DMS114 treated with DMSO at 0.1 percent for 48 hours (cell line): ENCODE data around the gene ZNF121.
"Not testable (repeated sequence)": the region's sequence is repeated elsewhere in the genome, so short reads cannot be mapped to it uniquely, and the experiment has no call there.

Experiments
- DNase-seq: peaks from one replicate; lab custom pipeline; 2025; ENCODE audit not compliant: unreplicated experiment; lab: John Stamatoyannopoulos, UW

Gene ZNF121

DNA sequence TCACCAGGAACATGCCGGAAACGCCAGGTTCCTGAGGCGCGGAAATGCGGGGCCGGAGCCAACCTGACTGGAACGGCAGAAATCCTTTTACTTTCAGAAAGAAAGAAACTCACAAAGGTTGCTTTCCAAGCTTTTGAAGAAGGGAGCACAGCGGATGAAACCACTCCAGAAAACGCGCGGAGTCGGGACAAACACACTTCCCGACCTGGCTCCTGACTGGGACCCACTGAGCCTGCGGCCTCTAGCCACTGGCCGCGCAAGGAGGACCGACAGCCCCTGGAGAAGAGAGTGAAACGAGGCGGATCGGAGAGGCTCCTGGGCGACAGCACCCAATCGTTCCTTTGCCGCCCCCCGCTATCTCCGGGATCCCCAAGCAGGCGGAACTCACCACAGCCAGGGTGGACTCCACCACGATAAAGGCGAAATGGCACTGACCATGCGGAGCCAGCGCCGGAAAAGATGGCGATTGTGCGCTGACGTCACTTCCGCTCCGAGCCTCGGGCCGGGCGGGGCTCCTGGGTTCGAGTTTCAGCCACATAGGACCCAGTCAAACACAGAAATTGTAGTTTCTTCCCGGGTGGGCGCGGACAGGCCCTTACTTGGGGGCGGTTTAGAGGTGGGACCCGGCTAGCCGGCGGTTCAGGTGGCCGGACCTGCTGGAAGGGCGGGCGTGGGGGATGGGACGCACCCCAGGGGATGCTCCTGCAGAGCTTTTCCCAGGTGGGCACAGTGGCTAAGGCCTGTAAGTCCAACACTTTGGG, at the start of gene ZNF121:
Gene ZNF121 (minus strand): TSS at position 432 of the 761 bp plus-strand sequence. CDS start 16,407 bp downstream, outside the sequence.
- DNase-seq = peak; percentile 74

DNA sequence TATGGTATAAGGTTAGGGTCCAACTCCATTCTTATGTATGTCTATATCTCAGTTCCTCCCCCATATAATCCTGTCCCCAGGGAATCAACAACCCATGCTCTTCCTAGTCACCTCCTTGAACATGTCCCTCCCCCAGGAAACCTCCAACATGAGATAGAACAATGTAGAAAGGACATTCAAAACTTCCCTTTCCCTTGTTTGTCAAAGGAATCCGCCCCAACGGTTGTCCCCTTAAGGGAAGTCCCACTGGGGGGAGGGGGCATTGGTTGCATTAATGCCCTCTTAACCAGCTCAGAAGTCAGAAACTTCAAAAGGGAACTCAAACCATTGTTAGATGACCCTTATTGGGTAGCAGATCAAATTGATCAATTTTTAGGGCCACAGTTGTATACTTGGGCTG, 43.6 kb upstream of the ZNF121 start:
- no peak for DNase-seq

DNA sequence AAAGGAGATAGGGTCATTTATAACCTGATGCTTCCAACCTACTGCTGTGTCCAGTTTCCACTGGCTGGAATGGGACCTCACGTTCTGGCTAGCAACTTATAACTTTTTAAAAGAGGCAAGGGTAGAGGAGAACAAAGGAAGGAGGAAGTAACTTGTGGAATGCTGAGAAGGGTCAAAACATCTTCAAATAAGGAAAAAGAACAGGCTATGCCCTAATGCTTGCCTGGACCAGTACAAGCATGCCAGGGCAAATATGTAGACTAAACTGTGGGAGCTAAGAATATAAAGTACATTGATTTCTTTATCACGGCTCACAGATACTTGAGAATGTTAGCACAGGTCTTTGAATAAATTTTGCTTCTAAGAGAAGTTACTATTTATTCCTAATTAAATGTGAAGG, 38.2 kb upstream of the ZNF121 start:
- DNase-seq = no peak

DNA sequence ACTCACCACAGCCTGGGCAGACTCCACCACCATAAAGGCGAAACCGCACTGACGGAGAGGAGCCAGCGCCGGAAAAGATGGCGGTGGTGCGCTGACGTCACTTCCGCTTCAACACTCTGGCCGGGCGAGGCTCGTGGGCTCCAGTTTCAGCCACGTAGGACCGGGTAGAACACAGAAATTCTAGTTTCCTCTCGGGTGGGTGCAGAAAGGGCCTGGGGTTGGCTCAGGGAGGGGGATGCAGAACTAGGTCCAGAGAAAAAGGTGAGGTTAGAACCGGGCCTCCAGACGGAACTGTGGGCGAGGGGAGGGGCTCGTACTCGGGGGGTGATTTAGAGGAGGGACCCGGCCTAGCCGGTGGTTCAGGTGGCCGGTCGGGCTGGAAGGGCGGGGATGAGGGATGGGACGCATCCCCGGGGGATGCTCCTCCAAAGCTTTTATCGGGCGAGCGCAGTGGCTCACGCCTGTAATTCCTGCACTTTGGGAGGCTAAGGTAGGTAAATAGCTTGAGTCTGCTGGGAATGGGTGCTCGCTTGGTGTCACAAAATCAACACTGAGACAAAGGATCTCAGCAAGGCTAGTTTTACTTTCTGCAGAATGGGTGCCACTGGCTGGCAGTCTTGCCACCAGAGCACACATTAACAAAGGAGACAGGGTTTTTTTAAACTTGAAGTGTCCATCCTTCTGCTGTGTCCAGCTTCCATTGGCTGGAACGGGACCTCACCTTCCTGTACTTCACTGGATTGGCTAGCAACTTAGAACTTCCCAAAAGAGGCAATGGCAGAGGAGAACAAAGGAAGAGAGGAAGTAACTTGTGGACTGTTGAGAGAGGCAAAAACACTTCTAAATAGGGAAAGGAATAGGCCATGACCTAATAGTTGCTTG, 37.1 kb upstream of the ZNF121 start, which contains the start of gene ZNF561:
Gene ZNF561 (minus strand): TSS at position 77 of the 882 bp plus-strand sequence. CDS start 1,776 bp downstream, outside the sequence.
- DNase-seq = peak; percentile 54

DNA sequence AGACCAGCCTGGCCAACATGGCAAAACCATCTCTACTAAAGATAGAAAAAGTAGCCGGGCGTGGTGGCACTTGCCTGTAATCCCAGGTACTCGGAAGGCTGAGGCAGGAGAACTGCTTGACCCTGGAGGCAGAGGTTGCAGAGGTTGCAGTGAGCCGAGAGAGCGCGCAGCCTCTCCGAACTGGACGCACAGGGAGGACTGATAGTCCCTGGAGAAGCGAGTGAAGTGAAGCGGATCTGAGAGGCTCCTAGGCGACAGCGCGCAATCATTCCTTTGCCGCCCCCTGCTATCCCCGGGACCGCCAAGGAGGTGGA, 36.5 kb upstream of the ZNF121 start:
- no peak for DNase-seq

DNA sequence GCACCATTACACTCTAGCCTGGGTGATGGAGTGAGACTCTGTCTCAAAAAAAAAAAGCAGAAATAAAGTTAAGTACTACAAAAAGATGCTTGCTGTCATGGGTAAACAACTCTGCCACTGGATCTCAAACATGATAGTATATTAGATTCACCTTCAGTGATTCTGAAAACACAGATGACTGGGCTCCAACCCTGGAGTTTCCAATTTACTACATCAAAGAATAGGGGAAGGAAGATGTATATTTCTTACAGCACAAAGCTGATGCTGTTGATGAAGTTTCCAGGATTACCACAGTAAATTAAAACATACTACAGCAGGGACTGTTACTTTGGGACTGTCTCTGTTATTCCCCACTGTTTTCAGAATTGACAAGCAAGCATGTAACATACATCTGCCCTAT, 31.5 kb upstream of the ZNF121 start:
- no peak for DNase-seq

DNA sequence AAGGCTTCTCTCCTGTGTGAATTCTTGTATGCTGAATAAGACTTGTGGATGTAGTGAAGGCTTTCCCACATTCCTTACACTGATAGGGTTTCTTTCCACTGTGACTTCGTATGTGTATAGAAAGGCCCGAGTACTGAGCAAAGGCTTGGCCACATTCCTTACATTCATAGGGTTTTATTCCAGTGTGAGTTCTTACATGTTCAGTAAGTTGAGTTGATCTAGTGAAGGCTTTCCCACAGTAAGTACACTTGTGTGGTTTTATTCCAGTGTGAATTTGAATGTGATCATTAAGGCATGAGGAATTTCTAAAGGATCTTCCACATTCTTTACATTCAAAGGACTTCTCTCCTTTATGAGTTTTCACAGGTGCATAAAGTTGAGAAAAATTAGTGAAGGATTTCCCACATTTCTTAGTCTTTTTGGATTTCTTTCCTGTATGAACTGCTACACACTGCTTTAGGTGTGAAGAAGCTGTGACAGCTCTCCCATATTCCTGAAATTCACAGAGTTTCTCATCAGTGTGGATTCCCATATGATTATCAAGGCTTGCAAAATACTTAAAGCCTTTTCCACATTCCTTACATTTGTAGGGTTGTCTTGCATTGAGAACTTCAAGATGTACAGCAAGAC, 26.3 kb upstream of the ZNF121 start:
- no peak for DNase-seq

DNA sequence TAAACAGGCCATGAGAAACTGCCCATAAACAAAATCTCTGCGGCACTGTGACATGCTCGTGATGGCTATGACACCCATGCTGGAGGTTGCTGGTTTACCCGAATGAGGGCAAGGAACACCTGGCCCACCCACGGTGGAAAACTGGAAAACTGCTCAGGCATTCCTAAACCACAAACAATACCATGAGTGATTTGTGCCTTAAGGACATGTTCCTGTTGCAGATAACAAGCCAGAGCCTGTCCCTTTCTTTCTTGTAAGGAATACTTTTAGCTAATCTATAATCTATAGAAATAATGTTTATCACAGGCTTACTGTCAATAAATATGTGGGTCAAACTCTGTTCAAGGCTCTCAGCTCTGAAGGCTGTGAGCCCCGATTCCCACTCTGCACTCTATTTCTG, 24.6 kb upstream of the ZNF121 start:
- DNase-seq = no peak

DNA sequence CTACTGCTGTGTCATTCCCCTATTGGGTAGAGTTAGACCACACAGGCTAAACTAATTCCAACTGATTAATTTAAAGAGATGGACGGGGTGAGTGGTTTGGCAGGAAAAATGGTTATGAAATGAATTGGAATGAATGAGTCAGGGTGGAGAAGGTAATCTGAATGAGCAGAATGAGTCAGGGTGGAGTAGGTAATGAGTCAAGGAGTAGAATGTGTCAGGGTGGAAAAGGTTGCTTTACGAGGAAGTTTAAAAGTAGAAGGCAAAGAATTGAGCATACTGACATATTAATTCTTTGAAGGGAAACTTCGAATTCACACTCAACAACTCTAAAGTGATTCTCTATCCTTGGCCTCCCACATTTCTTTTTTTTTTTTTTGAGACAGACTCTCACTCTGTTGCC, 12.7 kb upstream of the ZNF121 start:
- DNase-seq = no peak

DNA sequence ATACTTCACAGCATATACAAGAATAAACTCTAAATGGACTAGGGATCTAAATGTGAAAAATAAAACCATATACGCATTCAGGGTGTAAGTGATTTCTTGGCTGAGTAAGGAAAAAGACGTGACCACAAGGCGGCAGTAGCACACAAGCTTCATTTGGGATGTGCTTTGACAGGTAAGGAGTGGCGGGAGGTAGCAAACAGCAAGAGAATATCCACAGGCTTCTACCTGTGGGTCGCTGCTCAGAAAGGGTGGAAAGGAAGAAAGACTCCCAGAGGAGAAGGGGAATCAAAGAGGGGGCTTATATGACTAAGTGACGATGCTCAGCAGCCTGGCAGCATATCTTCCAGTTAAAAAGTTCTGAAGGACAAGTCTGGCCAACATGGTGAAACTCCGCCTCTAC, 2.5 kb upstream of the ZNF121 start:
- DNase-seq = peak; percentile 28

DNA sequence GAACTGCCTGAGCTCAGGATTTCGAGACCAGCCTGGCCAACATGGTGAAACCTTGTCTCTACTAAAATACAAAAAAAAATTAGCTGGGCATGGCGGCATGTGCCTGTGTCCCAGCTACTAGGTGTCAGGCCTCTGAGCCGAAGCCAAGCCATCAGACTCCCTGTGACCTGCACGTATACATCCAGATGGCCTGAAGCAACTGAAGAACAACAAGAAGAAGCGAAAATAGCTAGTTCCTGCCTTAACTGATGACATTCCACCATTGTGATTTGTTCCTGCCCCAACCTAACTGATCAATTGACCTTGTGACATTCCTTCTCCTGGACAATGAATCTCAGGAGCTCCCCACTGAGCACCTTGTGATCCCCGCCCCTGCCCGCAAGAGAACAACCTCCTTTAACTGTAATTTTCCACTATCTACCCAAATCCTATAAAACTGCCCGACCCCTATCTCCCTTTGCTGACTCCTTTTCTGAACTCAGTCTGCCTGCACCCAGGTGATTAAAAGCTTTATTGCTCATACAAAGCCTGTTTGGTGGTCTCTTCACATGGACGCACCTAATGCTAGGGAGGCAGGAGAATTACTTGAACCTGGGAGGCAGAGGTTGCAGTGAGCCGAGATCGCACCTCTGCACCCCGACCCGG, 2.1 kb downstream of the ZNF121 start:
- DNase-seq = not testable (repeated sequence)

DNA sequence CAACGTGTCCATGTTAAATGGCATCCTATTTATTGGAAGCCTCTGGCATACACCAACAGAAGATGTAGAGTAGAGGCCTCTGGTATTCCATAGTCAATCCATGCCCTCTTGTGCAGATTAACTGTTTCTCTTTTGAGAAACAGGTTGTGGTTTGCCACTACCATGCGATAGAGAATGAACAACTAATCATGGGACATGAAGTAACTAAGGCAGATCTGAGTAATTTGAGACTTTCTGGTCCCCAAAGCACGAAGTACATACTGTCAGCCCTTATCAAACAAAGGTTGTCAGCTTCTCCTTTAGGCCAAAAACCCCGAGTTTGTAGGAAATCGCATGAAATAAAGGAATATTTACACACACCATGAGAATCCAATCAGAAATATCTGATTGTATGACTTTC, 3.6 kb downstream of the ZNF121 start:
- DNase-seq = no peak

DNA sequence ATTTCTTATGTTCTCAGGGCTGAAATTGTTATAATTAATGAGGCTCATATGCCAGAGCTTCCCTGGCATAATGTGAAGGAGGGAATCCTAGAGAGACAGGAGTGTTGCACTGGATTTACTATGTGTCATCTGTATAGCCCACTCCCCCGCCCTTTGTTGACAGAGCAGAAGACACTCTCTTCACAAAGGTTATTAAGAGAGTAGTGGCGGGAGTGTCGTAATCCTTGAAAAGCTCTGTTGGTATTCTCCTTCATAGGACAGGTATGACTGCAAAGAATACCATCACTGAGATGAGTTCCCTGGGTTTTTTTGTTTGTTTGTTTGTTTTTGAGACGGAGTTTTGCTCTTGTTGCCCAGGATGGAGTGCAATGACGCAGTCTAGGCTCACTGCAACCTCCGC, 14.0 kb downstream of the ZNF121 start:
- no peak for DNase-seq

DNA sequence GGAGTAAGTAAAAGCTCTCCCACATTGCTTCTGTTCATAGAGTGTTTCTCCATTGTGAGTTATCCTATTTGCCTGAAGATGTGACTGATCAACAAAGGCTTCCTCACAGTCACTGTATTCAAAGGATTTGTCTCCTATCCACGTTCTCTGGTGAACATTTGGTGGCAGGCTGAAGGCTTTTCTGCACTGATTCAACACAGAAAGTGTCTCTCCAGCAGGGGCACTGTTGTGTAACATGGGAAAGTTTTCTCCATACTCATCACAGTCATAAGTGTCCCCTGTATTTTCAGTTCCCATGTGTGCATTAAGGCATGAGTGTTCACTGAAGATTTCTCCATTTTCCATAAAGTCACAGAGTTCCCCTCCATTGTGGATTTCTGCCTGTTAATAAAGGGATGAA, 17.6 kb downstream of the ZNF121 start:
- DNase-seq = no peak

DNA sequence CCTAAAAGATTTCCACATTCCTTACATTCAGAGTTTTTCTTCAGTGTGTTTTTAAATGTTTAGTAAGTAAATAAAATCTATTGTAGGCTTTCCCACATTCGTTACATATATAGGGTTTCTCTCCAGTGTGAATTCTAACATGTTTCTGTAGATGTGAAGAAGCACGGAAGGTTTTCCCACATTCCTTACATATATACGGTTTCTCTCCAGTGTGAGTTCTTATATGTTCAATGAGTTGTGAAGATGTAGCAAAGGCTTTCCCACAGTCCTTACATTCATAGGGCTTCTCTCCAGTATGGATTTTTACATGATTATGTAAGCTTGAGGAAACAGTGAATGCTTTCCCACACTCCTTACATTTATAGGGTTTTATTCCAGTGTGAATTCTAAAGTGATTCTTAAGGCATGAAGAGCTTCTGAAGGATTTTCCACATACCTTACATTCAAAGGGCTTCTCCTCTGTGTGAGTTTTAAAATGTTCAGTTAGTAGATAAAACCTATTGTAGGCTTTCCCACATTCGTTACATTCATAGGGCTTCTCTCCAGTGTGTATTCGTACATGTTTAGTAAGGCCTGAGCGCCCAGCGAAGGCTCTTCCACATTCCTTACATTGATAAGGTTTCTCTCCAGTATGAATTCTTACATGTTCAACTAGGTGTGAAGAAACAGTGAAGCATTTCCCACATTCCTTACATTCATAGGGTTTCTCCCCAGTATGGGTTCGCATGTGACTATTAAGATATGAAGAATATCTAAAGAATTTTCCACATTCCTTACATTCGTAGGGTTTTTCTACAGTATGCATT, 18.2 kb downstream of the ZNF121 start:
- DNase-seq = no peak

DNA sequence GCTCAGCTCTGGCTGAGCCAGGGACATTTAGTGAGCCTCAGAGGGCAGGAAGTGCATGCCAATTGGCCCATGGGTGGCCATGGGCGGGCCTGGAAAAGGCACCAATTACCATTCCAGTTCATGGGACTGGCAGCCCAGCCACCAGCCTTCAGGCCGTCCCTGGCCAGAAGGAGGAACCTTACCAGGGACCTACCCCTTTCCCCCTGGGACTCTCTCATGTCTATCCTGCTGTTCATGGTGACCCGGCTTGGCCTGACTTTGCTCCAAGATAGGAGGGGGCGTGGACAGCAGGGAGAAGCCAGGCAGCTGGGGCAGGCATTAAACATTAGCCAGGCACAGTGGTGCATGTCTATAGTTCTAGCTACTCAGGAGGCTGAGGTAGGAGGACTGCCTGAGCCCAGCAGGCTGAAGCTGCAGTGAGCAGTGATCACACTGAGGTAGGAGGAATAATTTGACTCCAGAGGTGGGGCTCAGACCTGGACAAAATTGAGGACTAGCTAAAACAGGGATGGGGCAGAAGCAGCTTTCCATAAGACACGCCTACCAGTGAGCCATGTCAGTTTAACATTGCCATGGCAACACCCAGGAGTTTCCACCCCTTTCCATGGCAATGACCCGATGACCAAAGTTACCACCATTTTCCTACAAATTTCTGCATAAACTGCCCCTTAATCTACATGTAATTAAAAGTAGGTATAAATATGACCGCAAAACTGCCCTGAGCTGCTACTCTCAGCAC, 31.6 kb downstream of the ZNF121 start:
- no peak for DNase-seq

DNA sequence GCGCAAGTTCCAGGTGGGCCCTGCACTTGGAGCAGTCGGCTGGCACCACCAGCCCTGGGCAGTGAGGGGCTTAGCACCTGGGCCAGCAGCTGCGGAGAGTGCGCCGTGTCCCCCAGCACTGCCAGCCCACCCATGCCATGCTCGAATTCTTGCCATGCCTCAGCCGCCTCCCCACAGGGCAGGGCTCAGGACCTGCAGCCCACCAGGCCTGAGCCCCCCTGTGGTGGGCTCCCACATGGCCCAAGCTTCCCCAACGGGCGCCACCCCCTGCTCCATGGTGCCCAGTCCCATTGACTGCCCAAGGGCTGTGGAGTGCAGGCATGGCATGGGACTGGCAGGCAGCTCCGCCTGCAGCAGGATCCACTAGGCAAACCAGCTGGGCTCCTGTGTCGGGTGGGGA, 36.4 kb downstream of the ZNF121 start:
- DNase-seq = no peak

DNA sequence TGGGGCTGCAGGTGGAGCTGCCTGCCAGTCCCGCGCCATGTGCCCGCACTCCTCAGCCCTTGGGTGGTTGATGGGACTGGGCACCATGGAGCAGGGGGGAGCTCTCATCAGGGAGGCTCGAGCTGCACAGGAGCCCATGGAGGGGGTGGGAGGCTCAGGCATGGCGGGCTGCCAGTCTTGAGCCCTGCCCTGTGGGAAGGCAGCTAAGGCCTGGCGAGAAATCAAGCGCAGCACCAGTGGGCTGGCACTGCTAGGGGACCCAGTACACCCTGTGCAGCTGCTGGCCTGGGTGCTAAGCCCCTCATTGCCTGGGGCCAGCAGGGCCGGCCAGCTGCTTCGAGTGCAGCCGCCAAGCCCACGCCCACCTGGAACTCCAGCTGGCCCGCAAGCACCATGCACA, 43.0 kb downstream of the ZNF121 start:
- DNase-seq = not testable (repeated sequence)

DNA sequence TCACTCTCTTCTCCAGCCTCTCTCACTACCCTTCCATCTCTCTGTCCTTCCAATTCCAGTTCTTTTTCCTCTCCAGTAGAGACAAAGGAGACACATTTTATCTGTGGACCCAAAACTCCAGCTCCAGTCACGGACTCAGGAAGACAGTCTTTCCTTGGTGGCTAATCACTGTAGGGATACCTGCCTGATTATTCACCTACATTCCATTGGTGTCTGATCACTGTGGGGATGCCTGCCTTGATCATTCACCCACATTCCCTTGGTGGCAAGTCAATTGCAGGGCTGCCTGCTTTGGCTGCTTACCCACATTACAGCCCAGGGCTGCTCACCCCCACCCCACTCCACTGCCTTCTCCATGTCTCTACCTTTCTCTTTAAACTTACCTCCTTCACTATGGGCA, 44.4 kb downstream of the ZNF121 start:
- not testable (repeated sequence) for DNase-seq

DNA sequence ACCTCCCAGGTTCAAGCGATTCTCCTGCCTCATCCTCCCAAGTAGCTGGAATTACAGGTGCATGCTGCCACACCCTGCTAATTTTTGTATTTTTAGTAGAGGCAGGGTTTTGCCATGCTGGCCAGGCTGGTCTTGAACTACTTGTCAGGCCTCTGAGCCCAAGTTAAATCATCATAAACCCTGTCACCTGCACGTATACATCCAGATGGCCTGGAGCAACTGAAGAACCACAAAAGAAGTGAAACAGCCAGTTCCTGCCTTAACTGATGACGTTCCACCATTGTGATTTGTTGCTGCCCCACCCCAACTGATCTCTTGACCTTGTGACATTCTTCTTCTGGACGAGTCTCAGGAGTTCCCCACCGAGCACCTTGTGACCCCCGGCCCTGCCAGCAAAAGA, 45.1 kb downstream of the ZNF121 start:
- not testable (repeated sequence) for DNase-seq
